ENCODE data around the gene NOB1.
"Not testable (repeated sequence)": the region's sequence is repeated elsewhere in the genome, so short reads cannot be mapped to it uniquely, and the experiment has no call there.

Gene NOB1

GRCh38 chr16:69757375-69757774 is 2.6 kb upstream of the NOB1 start:
- DNase-seq, result not testable (repeated sequence)

DNA sequence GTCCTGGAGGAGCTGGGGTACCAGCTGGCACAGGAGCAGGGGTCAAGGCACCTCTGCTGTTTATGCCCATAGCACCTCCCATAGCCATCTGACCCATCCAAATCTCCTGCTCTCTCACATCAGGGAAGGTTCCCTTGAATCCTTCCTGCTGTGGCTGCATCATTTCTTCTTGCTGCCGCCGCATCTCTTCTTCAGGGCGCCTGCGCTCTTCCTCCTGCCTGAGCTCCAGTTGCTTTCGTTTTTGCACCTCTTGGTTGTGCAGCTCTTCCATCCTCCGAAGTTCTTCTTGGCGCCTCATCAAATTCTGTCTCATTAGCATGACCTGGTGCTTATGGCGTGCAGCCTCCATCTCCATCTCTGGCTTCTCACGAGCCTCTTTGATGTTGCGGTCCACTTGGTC is 2.0 kb upstream of the NOB1 start:
- DNase-seq, result no peak

- no peak for DNase-seq
These were observed 620 bp downstream of the NOB1 start for GRCh38 chr16:69754143-69754468.

- DNase-seq, result no peak
These were observed 5.9 kb downstream of the NOB1 start for GRCh38 chr16:69748694-69749345.

GRCh38 chr16:69747115-69747514 is 7.6 kb downstream of the NOB1 start:
- no peak for DNase-seq

DNA sequence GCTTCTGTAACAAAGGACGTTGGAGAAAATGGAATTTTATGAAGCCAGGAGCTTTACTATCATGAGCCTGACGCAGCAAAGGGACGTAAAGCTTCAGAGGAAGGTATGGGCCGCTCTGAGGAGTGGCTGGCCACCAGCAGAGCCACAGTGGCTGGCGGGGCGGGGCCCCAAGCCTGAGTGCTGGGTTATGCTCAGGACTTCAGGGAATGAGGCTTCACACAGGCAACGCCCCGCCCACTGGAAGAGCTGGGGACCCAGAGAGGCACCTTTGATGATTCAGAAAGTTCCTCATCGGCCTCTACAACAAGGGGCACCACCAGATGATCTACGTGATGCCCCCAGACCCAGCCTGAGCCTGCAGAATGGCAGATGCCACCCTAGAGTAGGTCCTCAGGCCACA is 8.8 kb downstream of the NOB1 start:
- no peak for DNase-seq

DNA sequence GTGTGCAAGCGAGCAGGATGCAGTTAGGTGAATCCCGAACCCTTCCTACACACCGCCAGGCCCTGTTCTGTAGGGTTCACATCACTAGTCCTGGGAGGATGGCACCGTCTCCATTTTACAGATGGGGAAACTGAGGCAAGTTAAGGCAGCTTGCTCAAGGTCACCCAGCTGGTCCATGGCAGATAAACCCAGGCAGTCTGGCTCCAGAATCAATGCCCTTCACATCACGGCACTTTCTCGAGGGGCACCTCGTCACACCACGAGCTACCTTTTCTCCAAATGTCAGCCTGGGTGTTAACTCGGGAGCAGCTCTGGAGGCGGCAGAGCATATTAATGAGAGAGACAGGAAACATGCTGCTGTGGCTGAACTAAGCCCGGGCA is 9.5 kb downstream of the NOB1 start:
- no peak for DNase-seq

GRCh38 chr16:69744363-69745231 is 10.1 kb downstream of the NOB1 start:
- DNase-seq, result no peak

DNA sequence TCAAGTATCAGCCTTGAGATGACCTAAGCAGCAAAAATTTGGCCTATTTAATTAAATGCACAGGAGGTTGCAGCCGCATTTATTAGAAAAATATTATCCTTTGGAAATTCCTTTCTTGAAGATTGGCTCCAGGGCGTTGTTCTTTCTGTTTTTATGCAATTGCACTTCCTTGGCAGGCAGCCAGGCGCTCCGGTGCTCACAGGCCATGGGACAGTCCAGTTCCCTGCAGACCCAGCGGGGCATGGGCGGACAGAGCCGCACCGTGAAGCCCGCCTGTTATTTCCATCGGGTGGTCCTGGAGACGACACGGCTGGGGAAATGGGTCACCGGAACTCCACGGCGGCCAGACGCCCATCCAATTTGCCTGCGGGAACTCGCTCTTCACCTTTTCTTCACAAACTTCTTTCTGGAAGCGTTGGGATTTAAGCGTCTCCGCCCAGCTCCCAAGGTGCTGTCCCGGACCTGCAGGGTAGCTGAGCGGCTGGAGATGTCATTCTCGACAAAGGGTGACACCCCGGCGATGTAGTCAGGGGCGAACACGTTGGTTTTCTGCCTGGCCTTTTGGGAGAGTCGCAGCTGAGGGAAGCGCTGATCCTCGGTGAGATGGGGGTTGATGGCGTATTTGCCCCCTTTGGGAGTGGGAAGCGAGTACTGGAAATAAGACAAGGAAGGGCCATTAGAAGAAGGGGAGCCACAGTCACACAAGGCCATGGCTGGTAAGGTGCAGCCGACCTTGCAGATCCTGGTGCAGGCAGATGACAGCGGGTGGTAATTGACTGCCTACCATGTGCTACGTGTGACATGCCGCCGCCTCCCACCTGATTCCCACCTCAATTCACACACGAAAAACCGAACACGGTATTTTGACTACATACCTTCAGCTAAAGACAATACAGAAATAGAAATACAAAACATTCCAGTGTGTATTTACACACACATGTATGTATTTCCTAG is 12.5 kb downstream of the NOB1 start:
- no peak for DNase-seq

- no peak for DNase-seq
These were observed 13.2 kb downstream of the NOB1 start for GRCh38 chr16:69741519-69741918.

- no peak for DNase-seq
These were observed 22.6 kb downstream of the NOB1 start for GRCh38 chr16:69732101-69732500.

- DNase-seq, result not testable (repeated sequence)
These were observed 23.4 kb downstream of the NOB1 start for GRCh38 chr16:69731280-69731679.

- DNase-seq, result not testable (repeated sequence)
These were observed 25.7 kb downstream of the NOB1 start for GRCh38 chr16:69729030-69729429.

GRCh38 chr16:69727916-69728270 is 26.8 kb downstream of the NOB1 start:
- DNase-seq, result no peak

- DNase-seq, result peak; percentile 73
These were observed 28.2 kb downstream of the NOB1 start, which contains the start of gene NQO1 for GRCh38 chr16:69726313-69727060. NQO1 (minus strand) TSS chr16:69726560; CDS start chr16:69726439, 121 bp downstream.

DNA sequence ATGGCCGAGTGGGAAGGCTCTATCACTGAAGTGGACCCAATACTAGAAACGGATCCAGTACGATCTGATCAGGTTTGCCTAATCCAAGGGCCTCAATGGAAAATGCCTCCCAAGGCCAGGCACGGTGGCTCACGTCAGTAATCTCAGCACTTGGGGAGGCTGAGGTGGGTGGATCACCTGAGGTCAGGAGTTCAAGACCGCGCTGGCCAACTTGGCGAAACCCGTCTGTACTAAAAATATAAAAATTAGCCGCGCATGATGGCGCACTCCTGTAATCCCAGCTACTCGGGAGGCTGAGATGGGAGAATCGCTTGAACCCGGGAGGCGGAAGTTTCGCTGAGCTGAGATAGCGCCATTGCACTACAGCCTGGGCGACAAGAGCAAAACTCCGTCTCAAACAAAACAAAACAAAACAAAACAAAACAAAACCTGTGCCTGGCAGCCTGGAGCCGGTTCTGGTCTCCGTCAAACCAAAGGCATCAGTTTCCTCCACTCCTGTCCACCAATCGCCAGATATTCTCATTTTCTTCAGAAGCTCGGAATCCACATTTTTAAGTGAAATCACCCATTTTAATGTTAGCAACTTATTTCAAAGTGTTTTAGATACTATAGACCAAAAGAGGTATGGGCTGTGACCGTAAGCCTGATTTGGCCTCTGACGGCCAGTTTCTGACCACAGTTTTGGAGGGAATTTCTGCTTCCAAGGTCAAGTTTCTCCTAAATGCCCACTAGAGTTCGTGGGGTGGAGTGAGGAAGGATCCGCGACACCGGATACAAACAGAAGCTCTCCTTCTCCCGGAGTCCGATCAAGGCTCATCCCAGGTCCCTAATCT is 29.0 kb downstream of the NOB1 start:
- no peak for DNase-seq

DNA sequence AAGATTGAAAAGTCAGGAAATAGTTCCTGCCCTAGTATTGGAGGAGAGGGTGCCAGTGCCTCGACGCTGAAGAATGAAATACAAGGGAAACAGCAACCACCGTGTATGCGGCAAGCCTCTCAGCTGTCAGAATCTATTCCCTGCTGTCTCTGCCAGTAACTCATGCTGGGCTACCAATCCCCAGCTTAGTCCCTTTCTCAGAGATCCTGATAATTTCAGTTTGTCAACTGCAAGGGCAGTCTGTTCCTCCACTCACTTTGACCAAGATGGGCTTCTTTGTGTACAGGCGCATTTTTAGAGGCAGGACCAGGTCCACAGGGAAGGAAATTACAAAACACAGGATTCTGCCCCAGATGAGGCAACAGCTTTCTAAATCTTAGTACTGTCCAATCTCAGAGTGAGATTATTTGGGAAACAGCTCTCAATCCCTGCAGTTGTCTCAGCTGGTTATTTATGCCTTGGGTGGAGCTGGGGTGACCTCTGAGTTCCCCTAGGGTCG is 29.7 kb downstream of the NOB1 start:
- no peak for DNase-seq

DNA sequence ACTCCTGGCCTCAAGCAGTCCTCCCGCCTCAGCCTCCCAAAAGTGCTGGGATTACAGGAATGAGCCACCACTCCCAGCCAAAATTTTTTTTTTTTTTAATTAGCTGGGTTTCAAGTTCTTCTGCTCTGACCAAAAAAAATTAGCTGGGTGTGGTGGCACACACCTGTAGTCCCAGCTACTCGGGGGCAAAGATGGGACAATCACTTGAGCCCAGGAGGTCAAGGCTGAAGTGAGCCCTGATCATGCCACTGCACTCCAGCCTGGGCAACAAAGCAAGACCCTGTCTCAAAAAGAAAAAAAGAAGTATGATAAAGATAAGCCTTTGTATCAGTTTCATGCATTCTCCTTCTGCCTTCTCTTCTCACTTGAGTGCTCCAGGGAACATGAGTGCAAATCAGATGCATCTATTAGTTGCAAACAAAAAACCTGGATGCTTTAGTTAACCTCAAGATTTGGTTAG is 30.3 kb downstream of the NOB1 start:
- no peak for DNase-seq

DNA sequence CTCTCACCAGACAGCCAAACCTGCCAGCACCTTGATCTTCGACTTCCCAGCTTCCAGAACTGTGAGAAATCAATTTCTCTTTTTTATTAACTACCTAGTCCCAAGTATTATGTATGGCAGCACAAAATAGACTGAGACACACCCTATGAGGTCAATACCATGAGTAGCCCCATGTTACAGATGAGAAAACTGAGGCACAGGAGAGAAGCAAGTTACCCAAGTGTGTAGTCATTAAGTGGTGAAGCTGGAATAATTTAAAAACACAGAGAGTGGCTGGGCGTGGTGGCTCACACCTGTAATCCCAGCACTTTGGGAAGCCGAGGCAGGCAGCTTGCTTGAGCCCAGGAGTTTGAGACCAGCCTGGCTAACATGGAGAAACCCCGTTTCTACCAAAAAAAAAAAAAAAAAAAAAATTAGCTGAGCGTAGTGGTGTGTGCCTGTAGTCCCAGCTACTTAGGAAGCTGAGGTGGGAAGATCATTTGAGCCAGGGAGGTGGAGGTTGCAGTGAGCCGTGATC is 33.2 kb downstream of the NOB1 start:
- no peak for DNase-seq

DNA sequence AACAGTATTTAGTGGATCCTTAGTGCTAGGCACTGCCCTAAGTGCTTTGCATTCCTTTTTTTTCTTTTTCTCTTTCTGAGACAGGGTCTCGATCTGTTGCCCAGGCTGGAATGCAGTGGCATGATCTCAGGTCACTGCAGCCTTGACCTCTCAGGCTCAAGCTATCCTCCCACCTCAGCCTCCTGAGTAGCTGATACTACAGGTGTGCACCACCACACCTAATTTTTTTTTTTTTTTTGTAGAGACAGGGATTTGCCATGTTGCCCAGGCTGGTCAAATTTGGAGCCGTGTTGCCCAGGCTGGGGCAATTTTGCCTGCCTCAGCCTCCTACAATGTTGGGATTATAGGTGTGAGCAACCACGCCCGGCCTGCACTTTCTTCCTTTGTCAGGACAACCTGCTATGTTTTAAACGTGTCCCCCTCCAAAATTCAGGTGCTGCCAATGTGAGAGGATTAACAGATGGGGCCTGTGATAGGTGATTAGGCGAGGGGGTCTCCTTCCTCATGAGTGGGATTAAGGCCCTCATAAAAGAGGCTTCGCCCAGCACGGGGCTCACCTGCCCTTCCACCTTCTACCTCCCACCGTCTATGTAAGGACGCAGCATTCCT is 33.8 kb downstream of the NOB1 start:
- DNase-seq, result no peak

Data from effector CD4-positive, alpha-beta T cell (primary cell).